Measurements from ENCODE around the gene C4orf51. TPM values are rescaled to one million over a fixed set of nuclear protein-coding genes. Genes with fewer than 3 reads are reported as not detected.

Gene C4orf51
- polyA plus RNA-seq, 1 of the 3 experiments (the other 2 are of a cell fraction), result not detected

DNA sequence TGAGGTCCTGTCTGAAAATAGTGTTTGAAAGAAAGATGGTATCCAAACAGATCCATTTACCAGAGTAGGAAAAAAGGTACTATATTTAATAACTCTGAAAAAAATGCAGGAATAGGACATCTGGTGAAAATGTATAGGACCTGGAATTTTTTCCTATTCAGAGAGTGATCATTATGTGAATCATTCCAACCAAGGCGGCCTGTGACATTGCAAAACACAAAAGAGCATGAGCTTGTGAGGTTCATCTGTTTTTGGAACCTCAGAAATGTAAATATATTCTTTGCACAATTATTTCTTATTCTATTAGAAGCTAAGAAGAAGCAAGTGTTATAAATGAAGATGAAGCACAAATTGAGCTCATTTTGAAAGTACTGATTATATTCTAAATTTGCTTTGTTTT, 2.0 kb downstream of the C4orf51 start:
- TF ChIP-seq CHD2 (IDR thresholded peaks at IDR 0.05; ENCODE audit: low read length, partially characterized antibody) (no peak), TCF12 (IDR thresholded peaks at IDR 0.05) (no peak), TAF1 (IDR thresholded peaks at IDR 0.05; ENCODE audit: borderline replicate concordance, low read depth, low read length) (no peak), FOSL2 (IDR thresholded peaks at IDR 0.05; ENCODE audit: borderline replicate concordance, low read depth) (no peak)
- Histone ChIP-seq H3F3A (replicated peaks; ENCODE audit: insufficient read depth) (peaks cover 12% of the 10 kb centered on the region), H3K4me2 (no peak overlapping the region), H2AFZ (ENCODE audit: low read depth) (no peak overlapping the region), H3K79me2 (ENCODE audit: insufficient read depth) (no peaks in the 10 kb centered on the region), H3K4me3 (ENCODE audit: low read depth in 2 of 2, low read length in 1 of 2) (no peak overlapping the region), H3K9me2 (no peaks in the 10 kb centered on the region), H4K20me1 (ENCODE audit: insufficient read depth) (no peaks in the 10 kb centered on the region), H3K4me1 (ENCODE audit: control insufficient read depth in 1 of 2, insufficient read depth in 2 of 2, low read depth in 1 of 2, low read length in 1 of 2) (peaks cover 0 to 12% of the 10 kb centered on the region in 2 experiments; a peak in 1 of 4 replicates), H3K27me3 (ENCODE audit: insufficient read depth) (no peaks in the 10 kb centered on the region), H3K9ac (no peak overlapping the region), H3K36me3 (replicated peaks in 1 of 2; ENCODE audit: control insufficient read depth in 1 of 2, insufficient read depth in 2 of 2, low read length in 1 of 2) (no peaks in the 10 kb centered on the region), H3K27ac (ENCODE audit: low read depth in 2 of 2, low read length in 1 of 2) (no peak overlapping the region), H3K9me3 (no peaks in the 10 kb centered on the region)
- no peak for DNase-seq
- CTCF ChIA-PET, result interaction anchor here (1.4 kb wide), 1 partner anchor 25 kb away, joined by 4 read pairs; no protein-coding TSS in a partner anchor
- 74% methylated on average over 1 of the region's 1 CpG for WGBS (ENCODE audit: low lambda C conversion rate)
- POLR2A ChIA-PET, result no interaction called here

DNA sequence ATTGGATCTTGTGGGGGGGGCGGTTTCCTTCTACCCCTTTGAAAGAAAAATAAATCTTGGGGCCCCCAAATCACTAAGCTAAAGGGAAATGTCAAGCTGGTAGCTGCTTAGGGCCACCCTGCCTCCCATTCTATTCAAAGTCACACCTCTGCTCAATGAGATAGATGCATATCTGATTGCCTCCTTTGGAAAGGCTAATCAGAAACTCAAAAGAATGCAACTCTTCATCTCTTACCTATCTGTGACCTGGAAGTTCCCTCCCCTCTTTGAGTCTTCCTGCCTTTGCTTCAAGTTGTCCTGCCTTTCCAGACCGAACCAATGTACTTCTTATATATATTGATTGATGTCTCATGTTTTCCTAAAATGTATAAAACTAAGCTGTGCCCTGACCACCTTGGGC, 7.0 kb downstream of the C4orf51 start:
- no peak overlapping the region for H3K27ac ChIP-seq (ENCODE audit: low read depth in 2 of 2, low read length in 1 of 2)
- no peaks in the 10 kb centered on the region for H3K9me2 ChIP-seq
- H3K9me3 ChIP-seq, result no peaks in the 10 kb centered on the region
- H3K4me2 ChIP-seq, result no peak overlapping the region
- POLR2A ChIA-PET, result no interaction called here
- no peak overlapping the region for H2AFZ ChIP-seq (ENCODE audit: low read depth)
- TF ChIP-seq MXI1 (IDR thresholded peaks at IDR 0.05; ENCODE audit: low read depth, low read length) (no peak), GABPA (IDR thresholded peaks at IDR 0.05; ENCODE audit: low read depth) (no peak), NRF1 (IDR thresholded peaks at IDR 0.05; ENCODE audit: low read depth, low read length) (no peak), RFX5 (IDR thresholded peaks at IDR 0.05; ENCODE audit: low read length) (no peak), RXRA (IDR thresholded peaks at IDR 0.05; ENCODE audit: borderline replicate concordance, low read depth) (no peak), EP300 (IDR thresholded peaks at IDR 0.05; ENCODE audit: borderline replicate concordance in 1 of 2, low read depth in 1 of 2, low read length in 1 of 2) (no peak), TAF1 (IDR thresholded peaks at IDR 0.05; ENCODE audit: borderline replicate concordance, low read depth, low read length) (no peak), RCOR1 (IDR thresholded peaks at IDR 0.05; ENCODE audit: low read length) (no peak), POLR2AphosphoS5 (IDR thresholded peaks at IDR 0.05; ENCODE audit: low read depth, low read length) (no peak), JUND (IDR thresholded peaks at IDR 0.05) (no peak), SIN3A (IDR thresholded peaks at IDR 0.05; ENCODE audit: borderline replicate concordance, low read depth, low read length) (no peak), NFIC (IDR thresholded peaks at IDR 0.05; ENCODE audit: borderline replicate concordance) (no peak), ELF1 (IDR thresholded peaks at IDR 0.05) (no peak), FOSL2 (IDR thresholded peaks at IDR 0.05; ENCODE audit: borderline replicate concordance, low read depth) (no peak), EZH2phosphoT487 (IDR thresholded peaks at IDR 0.05; ENCODE audit: borderline replicate concordance, low read depth) (no peak), SMC3 (IDR thresholded peaks at IDR 0.05; ENCODE audit: low read depth, low read length) (no peak), TCF12 (IDR thresholded peaks at IDR 0.05) (no peak)
- TF ChIP-seq, protein P1, sequence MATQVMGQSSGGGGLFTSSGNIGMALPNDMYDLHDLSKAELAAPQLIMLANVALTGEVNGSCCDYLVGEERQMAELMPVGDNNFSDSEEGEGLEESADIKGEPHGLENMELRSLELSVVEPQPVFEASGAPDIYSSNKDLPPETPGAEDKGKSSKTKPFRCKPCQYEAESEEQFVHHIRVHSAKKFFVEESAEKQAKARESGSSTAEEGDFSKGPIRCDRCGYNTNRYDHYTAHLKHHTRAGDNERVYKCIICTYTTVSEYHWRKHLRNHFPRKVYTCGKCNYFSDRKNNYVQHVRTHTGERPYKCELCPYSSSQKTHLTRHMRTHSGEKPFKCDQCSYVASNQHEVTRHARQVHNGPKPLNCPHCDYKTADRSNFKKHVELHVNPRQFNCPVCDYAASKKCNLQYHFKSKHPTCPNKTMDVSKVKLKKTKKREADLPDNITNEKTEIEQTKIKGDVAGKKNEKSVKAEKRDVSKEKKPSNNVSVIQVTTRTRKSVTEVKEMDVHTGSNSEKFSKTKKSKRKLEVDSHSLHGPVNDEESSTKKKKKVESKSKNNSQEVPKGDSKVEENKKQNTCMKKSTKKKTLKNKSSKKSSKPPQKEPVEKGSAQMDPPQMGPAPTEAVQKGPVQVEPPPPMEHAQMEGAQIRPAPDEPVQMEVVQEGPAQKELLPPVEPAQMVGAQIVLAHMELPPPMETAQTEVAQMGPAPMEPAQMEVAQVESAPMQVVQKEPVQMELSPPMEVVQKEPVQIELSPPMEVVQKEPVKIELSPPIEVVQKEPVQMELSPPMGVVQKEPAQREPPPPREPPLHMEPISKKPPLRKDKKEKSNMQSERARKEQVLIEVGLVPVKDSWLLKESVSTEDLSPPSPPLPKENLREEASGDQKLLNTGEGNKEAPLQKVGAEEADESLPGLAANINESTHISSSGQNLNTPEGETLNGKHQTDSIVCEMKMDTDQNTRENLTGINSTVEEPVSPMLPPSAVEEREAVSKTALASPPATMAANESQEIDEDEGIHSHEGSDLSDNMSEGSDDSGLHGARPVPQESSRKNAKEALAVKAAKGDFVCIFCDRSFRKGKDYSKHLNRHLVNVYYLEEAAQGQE (IDR thresholded peaks at IDR 0.05; ENCODE audit: low read depth, low read length), result no peak
- TF ChIP-seq, protein P2, sequence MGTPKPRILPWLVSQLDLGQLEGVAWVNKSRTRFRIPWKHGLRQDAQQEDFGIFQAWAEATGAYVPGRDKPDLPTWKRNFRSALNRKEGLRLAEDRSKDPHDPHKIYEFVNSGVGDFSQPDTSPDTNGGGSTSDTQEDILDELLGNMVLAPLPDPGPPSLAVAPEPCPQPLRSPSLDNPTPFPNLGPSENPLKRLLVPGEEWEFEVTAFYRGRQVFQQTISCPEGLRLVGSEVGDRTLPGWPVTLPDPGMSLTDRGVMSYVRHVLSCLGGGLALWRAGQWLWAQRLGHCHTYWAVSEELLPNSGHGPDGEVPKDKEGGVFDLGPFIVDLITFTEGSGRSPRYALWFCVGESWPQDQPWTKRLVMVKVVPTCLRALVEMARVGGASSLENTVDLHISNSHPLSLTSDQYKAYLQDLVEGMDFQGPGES (IDR thresholded peaks at IDR 0.05; ENCODE audit: low read depth, low read length), result no peak
- H3K4me3 ChIP-seq (ENCODE audit: low read depth in 2 of 2, low read length in 1 of 2), result no peak overlapping the region
- WGBS (ENCODE audit: low lambda C conversion rate), result 39% methylated on average over 2 of the region's 2 CpGs
- no peaks in the 10 kb centered on the region for H3K79me2 ChIP-seq (ENCODE audit: insufficient read depth)
- H3F3A ChIP-seq (replicated peaks; ENCODE audit: insufficient read depth), result no peaks in the 10 kb centered on the region
- no peaks in the 10 kb centered on the region for H3K4me1 ChIP-seq (ENCODE audit: control insufficient read depth in 1 of 2, insufficient read depth in 2 of 2, low read depth in 1 of 2, low read length in 1 of 2)
- H4K20me1 ChIP-seq (ENCODE audit: insufficient read depth), result no peaks in the 10 kb centered on the region
- no peak overlapping the region for H3K9ac ChIP-seq
- no peaks in the 10 kb centered on the region for H3K36me3 ChIP-seq (replicated peaks in 1 of 2; ENCODE audit: control insufficient read depth in 1 of 2, insufficient read depth in 2 of 2, low read length in 1 of 2)
- DNase-seq, result no peak
- CTCF ChIA-PET, result no interaction called here
- no peaks in the 10 kb centered on the region for H3K27me3 ChIP-seq (ENCODE audit: insufficient read depth)
